Measurements from ENCODE around the gene IFT122.
"Not testable (repeated sequence)": the region's sequence is repeated elsewhere in the genome, so short reads cannot be mapped to it uniquely, and the experiment has no call there.

Gene IFT122

GRCh38 chr3:129531699-129532098, 91.7 kb downstream of the IFT122 start:
- no peaks in the 10 kb centered on the region for H3K9me3 ChIP-seq
- no peaks in the 10 kb centered on the region for H3K36me3 ChIP-seq (replicated peaks)
- H3K27me3 ChIP-seq (ENCODE audit: low read depth) = no peaks in the 10 kb centered on the region
- no peak for DNase-seq (ENCODE audit: low spot score in 2 of 2)
- H3K4me1 ChIP-seq = no peaks in the 10 kb centered on the region
- in situ Hi-C loops (cut with MboI; ENCODE audit: low sequenced_read_pairs) = no loop called here
- H3K4me3 ChIP-seq = no peak overlapping the region

GRCh38 chr3:129532261-129532660, 92.2 kb downstream of the IFT122 start:
- no peaks in the 10 kb centered on the region for H3K4me1 ChIP-seq
- DNase-seq (ENCODE audit: low spot score in 2 of 2) = no peak
- H3K36me3 ChIP-seq (replicated peaks) = no peaks in the 10 kb centered on the region
- in situ Hi-C loops (cut with MboI; ENCODE audit: low sequenced_read_pairs) = no loop called here
- no peaks in the 10 kb centered on the region for H3K9me3 ChIP-seq
- H3K27me3 ChIP-seq (ENCODE audit: low read depth) = no peaks in the 10 kb centered on the region
- H3K4me3 ChIP-seq = no peak overlapping the region

- no peak overlapping the region for H3K4me3 ChIP-seq
- no peaks in the 10 kb centered on the region for H3K4me1 ChIP-seq
- no peaks in the 10 kb centered on the region for H3K36me3 ChIP-seq (replicated peaks)
- DNase-seq (ENCODE audit: low spot score in 2 of 2) = no peak
- no peaks in the 10 kb centered on the region for H3K27me3 ChIP-seq (ENCODE audit: low read depth)
- in situ Hi-C loops (cut with MboI; ENCODE audit: low sequenced_read_pairs) = no loop called here
- no peaks in the 10 kb centered on the region for H3K9me3 ChIP-seq
These were observed 93.4 kb downstream of the IFT122 start for GRCh38 chr3:129533406-129533805.

- Histone ChIP-seq H3K36me3 (replicated peaks) (no peaks in the 10 kb centered on the region), H3K4me1 (no peaks in the 10 kb centered on the region), H3K4me3 (no peak overlapping the region), H3K27me3 (ENCODE audit: low read depth) (no peaks in the 10 kb centered on the region), H3K9me3 (no peaks in the 10 kb centered on the region)
- in situ Hi-C loops (cut with MboI; ENCODE audit: low sequenced_read_pairs) = no loop called here
- no peak for DNase-seq (ENCODE audit: low spot score in 2 of 2)
These were observed 94.5 kb downstream of the IFT122 start for GRCh38 chr3:129534428-129535027.

- in situ Hi-C loops (cut with MboI; ENCODE audit: low sequenced_read_pairs) = no loop called here
- DNase-seq (ENCODE audit: low spot score in 2 of 2) = no peak
- no peaks in the 10 kb centered on the region for H3K36me3 ChIP-seq (replicated peaks)
- no peak overlapping the region for H3K4me3 ChIP-seq
- no peaks in the 10 kb centered on the region for H3K27me3 ChIP-seq (ENCODE audit: low read depth)
- H3K9me3 ChIP-seq = no peaks in the 10 kb centered on the region
- no peaks in the 10 kb centered on the region for H3K4me1 ChIP-seq
These were observed 95.1 kb downstream of the IFT122 start for GRCh38 chr3:129535075-129535474.

GRCh38 chr3:129536374-129536667, 96.3 kb downstream of the IFT122 start:
- no peaks in the 10 kb centered on the region for H3K4me1 ChIP-seq
- DNase-seq (ENCODE audit: low spot score in 2 of 2) = no peak
- H3K27me3 ChIP-seq (ENCODE audit: low read depth) = no peaks in the 10 kb centered on the region
- in situ Hi-C loops (cut with MboI; ENCODE audit: low sequenced_read_pairs) = no loop called here
- H3K36me3 ChIP-seq (replicated peaks) = no peaks in the 10 kb centered on the region
- no peaks in the 10 kb centered on the region for H3K9me3 ChIP-seq
- H3K4me3 ChIP-seq = no peak overlapping the region

- Histone ChIP-seq H3K36me3 (replicated peaks) (no peaks in the 10 kb centered on the region), H3K9me3 (no peaks in the 10 kb centered on the region), H3K4me3 (no peak overlapping the region), H3K4me1 (no peaks in the 10 kb centered on the region), H3K27me3 (ENCODE audit: low read depth) (no peaks in the 10 kb centered on the region)
- in situ Hi-C loops (cut with MboI; ENCODE audit: low sequenced_read_pairs) = no loop called here
- no peak for DNase-seq (ENCODE audit: low spot score in 2 of 2)
These were observed 96.8 kb downstream of the IFT122 start for GRCh38 chr3:129536804-129537203.

- Histone ChIP-seq H3K9me3 (no peaks in the 10 kb centered on the region), H3K27me3 (ENCODE audit: low read depth) (no peaks in the 10 kb centered on the region), H3K36me3 (replicated peaks) (no peaks in the 10 kb centered on the region), H3K4me3 (no peak overlapping the region), H3K4me1 (no peaks in the 10 kb centered on the region)
- in situ Hi-C loops (cut with MboI; ENCODE audit: low sequenced_read_pairs) = no loop called here
- DNase-seq (ENCODE audit: low spot score in 2 of 2) = no peak
These were observed 99.2 kb downstream of the IFT122 start for GRCh38 chr3:129539206-129539605.

- Histone ChIP-seq H3K4me3 (no peak overlapping the region), H3K27me3 (ENCODE audit: low read depth) (no peaks in the 10 kb centered on the region), H3K9me3 (no peaks in the 10 kb centered on the region), H3K36me3 (replicated peaks) (no peaks in the 10 kb centered on the region), H3K4me1 (no peaks in the 10 kb centered on the region; the same call in 1 of the 2 replicates)
- in situ Hi-C loops (cut with MboI; ENCODE audit: low sequenced_read_pairs) = no loop called here
- no peak for DNase-seq (ENCODE audit: low spot score in 2 of 2)
These were observed 100.9 kb downstream of the IFT122 start for GRCh38 chr3:129540776-129541516.

- no peaks in the 10 kb centered on the region for H3K27me3 ChIP-seq (ENCODE audit: low read depth)
- H3K4me1 ChIP-seq = no peaks in the 10 kb centered on the region; the same call in 1 of the 2 replicates
- H3K4me3 ChIP-seq = no peak overlapping the region
- in situ Hi-C loops (cut with MboI; ENCODE audit: low sequenced_read_pairs) = no loop called here
- no peaks in the 10 kb centered on the region for H3K9me3 ChIP-seq
- no peak for DNase-seq (ENCODE audit: low spot score in 2 of 2)
- no peaks in the 10 kb centered on the region for H3K36me3 ChIP-seq (replicated peaks)
These were observed 102.7 kb downstream of the IFT122 start for GRCh38 chr3:129542747-129543146.

GRCh38 chr3:129543156-129543790, 103.2 kb downstream of the IFT122 start, which contains the start of gene H1-8:
Gene H1-8 (plus strand): TSS chr3:129543175. CDS start chr3:129543219, 44 bp downstream.
- in situ Hi-C loops (cut with MboI; ENCODE audit: low sequenced_read_pairs) = no loop called here
- Histone ChIP-seq H3K4me1 (no peaks in the 10 kb centered on the region; the same call in 1 of the 2 replicates), H3K4me3 (no peak within 1 kb of the TSS)

GRCh38 chr3:129543999-129544398, 104.0 kb downstream of the IFT122 start:
- no peaks in the 10 kb centered on the region for H3K36me3 ChIP-seq (replicated peaks)
- no peak overlapping the region for H3K4me3 ChIP-seq
- H3K9me3 ChIP-seq = no peaks in the 10 kb centered on the region
- no peaks in the 10 kb centered on the region; the same call in 1 of the 2 replicates for H3K4me1 ChIP-seq
- no peaks in the 10 kb centered on the region for H3K27me3 ChIP-seq (ENCODE audit: low read depth)
- DNase-seq (ENCODE audit: low spot score in 2 of 2) = no peak
- in situ Hi-C loops (cut with MboI; ENCODE audit: low sequenced_read_pairs) = no loop called here

More at GRCh38 chr3:129543156-129543790, 103.2 kb downstream of the IFT122 start, which contains the start of gene H1-8:
- H3K9me3 ChIP-seq = no peaks in the 10 kb centered on the region
- H3K36me3 ChIP-seq (replicated peaks) = no peaks in the 10 kb centered on the region
- DNase-seq (ENCODE audit: low spot score in 2 of 2) = no peak
- H3K27me3 ChIP-seq (ENCODE audit: low read depth) = no peaks in the 10 kb centered on the region

GRCh38 chr3:129545951-129546350, 105.9 kb downstream of the IFT122 start:
- DNase-seq (ENCODE audit: low spot score in 2 of 2); in situ Hi-C loops (cut with MboI; ENCODE audit: low sequenced_read_pairs); H3K36me3 ChIP-seq (replicated peaks); H3K4me3 ChIP-seq; H3K27me3 ChIP-seq (ENCODE audit: low read depth); H3K9me3 ChIP-seq; H3K4me1 ChIP-seq: not testable (repeated sequence)

GRCh38 chr3:129547241-129547640, 107.2 kb downstream of the IFT122 start:
- no peaks in the 10 kb centered on the region for H3K9me3 ChIP-seq
- H3K4me3 ChIP-seq = no peak overlapping the region
- in situ Hi-C loops (cut with MboI; ENCODE audit: low sequenced_read_pairs) = no loop called here
- H3K36me3 ChIP-seq (replicated peaks) = no peaks in the 10 kb centered on the region
- DNase-seq (ENCODE audit: low spot score in 2 of 2) = no peak
- H3K27me3 ChIP-seq (ENCODE audit: low read depth) = no peaks in the 10 kb centered on the region
- no peaks in the 10 kb centered on the region; the same call in 1 of the 2 replicates for H3K4me1 ChIP-seq

Measured in HAP-1 (cell line).